ENCODE data around the gene C2orf78. TPM values are rescaled to one million over a fixed set of nuclear protein-coding genes. Genes with fewer than 3 reads are reported as not detected.

C2orf78 gene
- total RNA-seq, 1 donor from 2014 or later = not detected

GRCh38 chr2:73822991-73823390 is 39.0 kb downstream of the C2orf78 start:
- H3K4me3 ChIP-seq = no peak overlapping the region
- no peak for TF ChIP-seq CTCF (IDR thresholded peaks at IDR 0.05; ENCODE audit: borderline replicate concordance)
- H3K4me1 ChIP-seq = peaks cover 3% of the 10 kb centered on the region
- H3K27me3 ChIP-seq (ENCODE audit: low read depth) = no peaks in the 10 kb centered on the region
- intact Hi-C loops (cut with micrococcal nuclease) = no loop called here
- no peaks in the 10 kb centered on the region for H3K36me3 ChIP-seq
- DNase-seq = no peak
- H3K27ac ChIP-seq (replicated peaks) = no peak overlapping the region
- H3K9me3 ChIP-seq (replicated peaks) = no peaks in the 10 kb centered on the region

GRCh38 chr2:73823416-73823815 is 39.4 kb downstream of the C2orf78 start:
- intact Hi-C loops (cut with micrococcal nuclease) = no loop called here
- Histone ChIP-seq H3K4me1 (peaks cover 7% of the 10 kb centered on the region), H3K27ac (replicated peaks) (no peak overlapping the region), H3K36me3 (no peaks in the 10 kb centered on the region), H3K4me3 (no peak overlapping the region), H3K27me3 (ENCODE audit: low read depth) (no peaks in the 10 kb centered on the region), H3K9me3 (replicated peaks) (no peaks in the 10 kb centered on the region)
- no peak for TF ChIP-seq CTCF (IDR thresholded peaks at IDR 0.05; ENCODE audit: borderline replicate concordance)
- no peak for DNase-seq

DNA sequence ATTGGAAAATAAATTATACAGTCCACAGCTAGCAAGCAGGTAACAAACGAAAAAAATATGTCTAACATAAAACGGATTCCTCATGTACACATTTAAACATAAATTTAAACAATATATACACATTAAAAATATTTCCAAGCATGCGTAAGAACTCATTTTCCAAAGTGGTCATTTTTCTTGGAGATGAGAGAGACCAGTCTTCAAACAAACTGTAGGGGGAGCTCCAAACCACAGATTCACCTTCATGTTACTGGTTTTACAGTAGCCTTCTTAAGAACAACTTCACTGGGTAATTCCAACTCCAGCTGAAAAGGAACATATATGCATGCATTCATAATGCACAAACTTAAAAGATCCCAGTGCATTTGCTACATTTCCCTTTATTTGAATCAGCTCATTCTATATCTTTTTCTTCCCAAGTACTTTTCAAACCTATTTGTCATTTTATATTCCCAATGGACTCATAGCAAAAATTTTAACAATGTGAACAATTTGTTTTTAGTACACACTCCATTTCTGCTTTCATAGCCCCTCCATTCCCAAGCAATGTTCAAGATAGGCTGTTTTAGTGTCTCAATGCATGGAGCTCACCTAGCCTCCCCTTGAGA is 40.0 kb downstream of the C2orf78 start:
- Histone ChIP-seq H3K4me1 (peaks cover 10% of the 10 kb centered on the region), H3K9me3 (replicated peaks) (no peaks in the 10 kb centered on the region), H3K4me3 (no peak overlapping the region), H3K27me3 (ENCODE audit: low read depth) (no peaks in the 10 kb centered on the region), H3K27ac (replicated peaks) (no peak overlapping the region), H3K36me3 (no peaks in the 10 kb centered on the region)
- no peak for DNase-seq
- intact Hi-C loops (cut with micrococcal nuclease) = no loop called here
- peak; percentile 87 for TF ChIP-seq CTCF (IDR thresholded peaks at IDR 0.05; ENCODE audit: borderline replicate concordance)

GRCh38 chr2:73825408-73825807 is 41.4 kb downstream of the C2orf78 start:
- H3K9me3 ChIP-seq (replicated peaks) = no peaks in the 10 kb centered on the region
- peaks cover 24% of the 10 kb centered on the region for H3K4me1 ChIP-seq
- H3K27ac ChIP-seq (replicated peaks) = no peak overlapping the region
- H3K4me3 ChIP-seq = no peak overlapping the region
- intact Hi-C loops (cut with micrococcal nuclease) = no loop called here
- DNase-seq = no peak
- TF ChIP-seq CTCF (IDR thresholded peaks at IDR 0.05; ENCODE audit: borderline replicate concordance) = no peak
- no peaks in the 10 kb centered on the region for H3K36me3 ChIP-seq
- H3K27me3 ChIP-seq (ENCODE audit: low read depth) = no peaks in the 10 kb centered on the region

GRCh38 chr2:73827018-73827417 is 43.0 kb downstream of the C2orf78 start:
- no peak overlapping the region for H3K27ac ChIP-seq (replicated peaks)

More at GRCh38 chr2:73827018-73827417, 43.0 kb downstream of the C2orf78 start:
- H3K27me3 ChIP-seq (ENCODE audit: low read depth) = no peaks in the 10 kb centered on the region
- H3K36me3 ChIP-seq = peaks cover 14% of the 10 kb centered on the region
- peaks cover 31% of the 10 kb centered on the region for H3K4me1 ChIP-seq
- no peaks in the 10 kb centered on the region for H3K9me3 ChIP-seq (replicated peaks)
- intact Hi-C loops (cut with micrococcal nuclease) = no loop called here
- DNase-seq = no peak
- TF ChIP-seq CTCF (IDR thresholded peaks at IDR 0.05; ENCODE audit: borderline replicate concordance) = peak; percentile 20
- no peak overlapping the region for H3K4me3 ChIP-seq
